WTC11 (cell line): ENCODE measurements around the gene PREB. TPM values are rescaled to one million over a fixed set of nuclear protein-coding genes. Genes with fewer than 3 reads are reported as not detected.

Source experiments
- ATAC-seq: fragments of 200-7000 bp; cut with Tn5 transposase; 2 replicates; pipeline ENCODE4 v1.10.0; 2021; ENCODE audit warnings: mild to moderate bottlenecking, moderate library complexity
- CTCF ChIA-PET: fragments of 300-600 bp; sonication (Branson Sonifier 250); formaldehyde crosslinking; loops from one replicate; lab custom pipeline; 2021; ENCODE audit warnings: antibody characterized with exemption; lab: Charles Lee
- POLR2A ChIA-PET: fragments of 350-600 bp; sonication (Branson Sonifier 250); formaldehyde crosslinking; loops from one replicate; lab custom pipeline; 2021; ENCODE audit warnings: antibody characterized with exemption; lab: Charles Lee
- DNase-seq: peaks from one replicate; pipeline ENCODE4 v3.0.0; 2021; ENCODE audit warnings: low spot score
- H3K27ac Mint-ChIP-seq: 2 replicates; pipeline ENCODE4 v1.8.0; 2021; ENCODE audit warnings: mixed read lengths
- H3K27me3 Mint-ChIP-seq: 2 replicates; pipeline ENCODE4 v1.8.0; 2021; ENCODE audit warnings: low read depth, mild to moderate bottlenecking, moderate library complexity, mixed read lengths
- H3K36me3 Mint-ChIP-seq: 2 replicates; pipeline ENCODE4 v1.8.0; 2021; ENCODE audit warnings: mixed read lengths
- H3K4me1 Mint-ChIP-seq: 2 replicates; pipeline ENCODE4 v1.8.0; 2022; ENCODE audit warnings: mixed read lengths
- H3K4me3 Mint-ChIP-seq: 2 replicates; pipeline ENCODE4 v1.8.0; 2021; ENCODE audit warnings: mild to moderate bottlenecking, moderate library complexity, mixed read lengths
- H3K9me3 Mint-ChIP-seq: 2 replicates; pipeline ENCODE4 v1.8.0; 2021; ENCODE audit warnings: mixed read lengths
- ATF6 ChIP-seq: sonication (generic); formaldehyde crosslinking; IDR thresholded peaks from 2 replicates; pipeline ENCODE4 v1.8.1; 2023; ENCODE audit warnings: mild to moderate bottlenecking, missing genetic modification reagents
- E2F1 ChIP-seq: sonication (generic); formaldehyde crosslinking; IDR thresholded peaks from 2 replicates; pipeline ENCODE4 v1.8.0; 2022; ENCODE audit warnings: mild to moderate bottlenecking, missing genetic modification reagents
- E2F5 ChIP-seq: sonication (generic); formaldehyde crosslinking; IDR thresholded peaks from 2 replicates; pipeline ENCODE4 v1.8.1; 2022; ENCODE audit warnings: mild to moderate bottlenecking, moderate library complexity, missing genetic modification reagents
- GRHL2 ChIP-seq: fragments of 250-450 bp; sonication (Bioruptor Pico); IDR thresholded peaks from 2 replicates; pipeline ENCODE4 v1.8.0; 2022; ENCODE audit warnings: mild to moderate bottlenecking, moderate library complexity; ENCODE audit not compliant: insufficient replicate concordance, severe bottlenecking
- JAZF1 ChIP-seq: fragments of 250-450 bp; sonication (Bioruptor Pico); IDR thresholded peaks from 2 replicates; pipeline ENCODE4 v1.9.0; 2021; ENCODE audit warnings: moderate library complexity, mild to moderate bottlenecking, inconsistent platforms
- KAT7 ChIP-seq: sonication (generic); formaldehyde crosslinking; IDR thresholded peaks from 2 replicates; pipeline ENCODE4 v1.8.1; 2023; ENCODE audit warnings: missing genetic modification reagents, mild to moderate bottlenecking, borderline replicate concordance
- MXD4 ChIP-seq: fragments of 250-450 bp; sonication (Bioruptor Pico); IDR thresholded peaks from 2 replicates; pipeline ENCODE4 v1.8.0; 2021; ENCODE audit warnings: mild to moderate bottlenecking, moderate library complexity, borderline replicate concordance
- NFE2L1 ChIP-seq: sonication (generic); formaldehyde crosslinking; IDR thresholded peaks from 2 replicates; pipeline ENCODE4 v1.8.1; 2023; ENCODE audit warnings: missing genetic modification reagents
- PRRX2 ChIP-seq: fragments of 250-450 bp; sonication (Bioruptor Pico); IDR thresholded peaks from 2 replicates; pipeline ENCODE4 v1.8.0; 2021; ENCODE audit warnings: mild to moderate bottlenecking
- RORB ChIP-seq: fragments of 250-450 bp; sonication (Bioruptor Pico); IDR thresholded peaks from 2 replicates; pipeline ENCODE4 v1.9.0; 2021; ENCODE audit warnings: mild to moderate bottlenecking
- TCF7 ChIP-seq: sonication (generic); formaldehyde crosslinking; IDR thresholded peaks from 2 replicates; pipeline ENCODE4 v1.8.0; 2022; ENCODE audit warnings: mild to moderate bottlenecking, low read depth, missing genetic modification reagents, moderate library complexity
- TEAD1 ChIP-seq: sonication (generic); formaldehyde crosslinking; IDR thresholded peaks from 2 replicates; pipeline ENCODE4 v1.8.0; 2022; ENCODE audit warnings: mild to moderate bottlenecking, missing genetic modification reagents
- TEAD4 ChIP-seq: sonication (generic); formaldehyde crosslinking; IDR thresholded peaks from 2 replicates; pipeline ENCODE4 v1.8.0; 2022; ENCODE audit warnings: mild to moderate bottlenecking, missing genetic modification reagents
- ZNF396 ChIP-seq: fragments of 250-450 bp; sonication (Bioruptor Pico); IDR thresholded peaks from 2 replicates; pipeline ENCODE4 v1.8.0; 2021; ENCODE audit warnings: mild to moderate bottlenecking, moderate library complexity, borderline replicate concordance
- ZSCAN18 ChIP-seq: fragments of 250-450 bp; sonication (Bioruptor Pico); IDR thresholded peaks from 2 replicates; pipeline ENCODE4 v2.1.2; 2022; ENCODE audit warnings: mild to moderate bottlenecking, moderate library complexity
- total RNA-seq: library from RNA; stranded (reverse); gene quantifications from 3 replicates; pipeline ENCODE4 v1.2.3, GENCODE V29; 2021
- TF ChIP-seq, protein P1 (sequence below): sonication (generic); formaldehyde crosslinking; IDR thresholded peaks from 2 replicates; pipeline ENCODE4 v1.8.1; 2022; ENCODE audit warnings: low read depth, missing genetic modification reagents, borderline replicate concordance
- TF ChIP-seq, protein P2 (sequence below): sonication (generic); formaldehyde crosslinking; IDR thresholded peaks from 2 replicates; pipeline ENCODE4 v1.8.0; 2023; ENCODE audit warnings: missing genetic modification reagents
- TF ChIP-seq, protein P3 (sequence below): sonication (generic); formaldehyde crosslinking; IDR thresholded peaks from 2 replicates; pipeline ENCODE4 v1.8.1; 2022; ENCODE audit warnings: mild to moderate bottlenecking, missing genetic modification reagents, moderate library complexity, borderline replicate concordance
- TF ChIP-seq, protein P4 (sequence below): fragments of 200-600 bp; IDR thresholded peaks from 2 replicates; pipeline ENCODE4 v1.8.0; 2022; ENCODE audit warnings: antibody characterized with exemption

Gene PREB
- total RNA-seq, 1 experiment from 2014 or later = 69.2 TPM

DNA sequence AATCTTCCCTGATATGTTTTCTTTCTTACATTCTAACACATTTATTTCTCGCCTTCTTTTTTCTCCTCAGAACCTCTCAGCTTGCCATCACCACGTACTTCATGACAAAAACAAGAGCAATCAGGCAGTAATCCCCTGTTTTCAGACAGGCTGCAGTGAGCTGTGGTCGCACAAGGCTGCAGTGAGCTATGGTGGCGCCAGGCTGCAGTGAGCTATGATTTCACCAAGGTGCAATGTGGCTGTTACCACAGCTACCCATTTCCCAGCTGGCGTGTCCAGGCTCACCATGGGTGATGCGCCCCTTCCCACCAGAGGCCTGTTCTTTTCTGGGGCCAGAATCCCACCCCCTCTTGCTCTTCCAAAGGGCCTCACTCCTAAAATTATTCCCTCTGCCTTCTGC, 40.2 kb upstream of the PREB start:
- no peaks in the 10 kb centered on the region for H3K4me1 Mint-ChIP-seq
- DNase-seq = no peak
- no peaks in the 10 kb centered on the region for H3K9me3 Mint-ChIP-seq
- ChIA-PET CTCF (interaction anchor here (0.6 to 2.4 kb wide), 8 partner anchors 11 to 127 kb away, joined by 3 to 18 read pairs (median 3); partner anchors contain the start of genes KHK and TRIM54), POLR2A (interaction anchor here (0.5 to 1.1 kb wide), 3 partner anchors 20 to 918 kb away, joined by 3 read pairs; no protein-coding TSS in a partner anchor)
- ATAC-seq = 0 out of 2 replicates have a peak, but pooled peaks have one; percentile 19
- peaks cover 9% of the 10 kb centered on the region for H3K27me3 Mint-ChIP-seq
- H3K4me3 Mint-ChIP-seq = no peak overlapping the region
- H3K27ac Mint-ChIP-seq = no peak overlapping the region
- TF ChIP-seq TEAD4 (CRISPR knock-in tag) = no peak
- TF ChIP-seq, protein P1, sequence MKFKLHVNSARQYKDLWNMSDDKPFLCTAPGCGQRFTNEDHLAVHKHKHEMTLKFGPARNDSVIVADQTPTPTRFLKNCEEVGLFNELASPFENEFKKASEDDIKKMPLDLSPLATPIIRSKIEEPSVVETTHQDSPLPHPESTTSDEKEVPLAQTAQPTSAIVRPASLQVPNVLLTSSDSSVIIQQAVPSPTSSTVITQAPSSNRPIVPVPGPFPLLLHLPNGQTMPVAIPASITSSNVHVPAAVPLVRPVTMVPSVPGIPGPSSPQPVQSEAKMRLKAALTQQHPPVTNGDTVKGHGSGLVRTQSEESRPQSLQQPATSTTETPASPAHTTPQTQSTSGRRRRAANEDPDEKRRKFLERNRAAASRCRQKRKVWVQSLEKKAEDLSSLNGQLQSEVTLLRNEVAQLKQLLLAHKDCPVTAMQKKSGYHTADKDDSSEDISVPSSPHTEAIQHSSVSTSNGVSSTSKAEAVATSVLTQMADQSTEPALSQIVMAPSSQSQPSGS (CRISPR knock-in tag) = no peak
- TF ChIP-seq ZSCAN18 (CRISPR knock-in tag) = no peak
- no peak for TF ChIP-seq RORB (CRISPR knock-in tag)
- no peak for TF ChIP-seq NFE2L1 (CRISPR knock-in tag)
- no peak for TF ChIP-seq ATF6 (CRISPR knock-in tag)
- no peak for TF ChIP-seq TCF7
- TF ChIP-seq, protein P2, sequence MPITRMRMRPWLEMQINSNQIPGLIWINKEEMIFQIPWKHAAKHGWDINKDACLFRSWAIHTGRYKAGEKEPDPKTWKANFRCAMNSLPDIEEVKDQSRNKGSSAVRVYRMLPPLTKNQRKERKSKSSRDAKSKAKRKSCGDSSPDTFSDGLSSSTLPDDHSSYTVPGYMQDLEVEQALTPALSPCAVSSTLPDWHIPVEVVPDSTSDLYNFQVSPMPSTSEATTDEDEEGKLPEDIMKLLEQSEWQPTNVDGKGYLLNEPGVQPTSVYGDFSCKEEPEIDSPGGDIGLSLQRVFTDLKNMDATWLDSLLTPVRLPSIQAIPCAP (CRISPR knock-in tag) = no peak
- no peak for TF ChIP-seq JAZF1 (CRISPR knock-in tag)
- no peak for TF ChIP-seq MXD4
- TF ChIP-seq E2F5 (CRISPR knock-in tag) = no peak
- TF ChIP-seq, protein P3, sequence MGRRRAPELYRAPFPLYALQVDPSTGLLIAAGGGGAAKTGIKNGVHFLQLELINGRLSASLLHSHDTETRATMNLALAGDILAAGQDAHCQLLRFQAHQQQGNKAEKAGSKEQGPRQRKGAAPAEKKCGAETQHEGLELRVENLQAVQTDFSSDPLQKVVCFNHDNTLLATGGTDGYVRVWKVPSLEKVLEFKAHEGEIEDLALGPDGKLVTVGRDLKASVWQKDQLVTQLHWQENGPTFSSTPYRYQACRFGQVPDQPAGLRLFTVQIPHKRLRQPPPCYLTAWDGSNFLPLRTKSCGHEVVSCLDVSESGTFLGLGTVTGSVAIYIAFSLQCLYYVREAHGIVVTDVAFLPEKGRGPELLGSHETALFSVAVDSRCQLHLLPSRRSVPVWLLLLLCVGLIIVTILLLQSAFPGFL (CRISPR knock-in tag) = no peak
- no peak for TF ChIP-seq KAT7 (CRISPR knock-in tag)
- TF ChIP-seq, protein P4, sequence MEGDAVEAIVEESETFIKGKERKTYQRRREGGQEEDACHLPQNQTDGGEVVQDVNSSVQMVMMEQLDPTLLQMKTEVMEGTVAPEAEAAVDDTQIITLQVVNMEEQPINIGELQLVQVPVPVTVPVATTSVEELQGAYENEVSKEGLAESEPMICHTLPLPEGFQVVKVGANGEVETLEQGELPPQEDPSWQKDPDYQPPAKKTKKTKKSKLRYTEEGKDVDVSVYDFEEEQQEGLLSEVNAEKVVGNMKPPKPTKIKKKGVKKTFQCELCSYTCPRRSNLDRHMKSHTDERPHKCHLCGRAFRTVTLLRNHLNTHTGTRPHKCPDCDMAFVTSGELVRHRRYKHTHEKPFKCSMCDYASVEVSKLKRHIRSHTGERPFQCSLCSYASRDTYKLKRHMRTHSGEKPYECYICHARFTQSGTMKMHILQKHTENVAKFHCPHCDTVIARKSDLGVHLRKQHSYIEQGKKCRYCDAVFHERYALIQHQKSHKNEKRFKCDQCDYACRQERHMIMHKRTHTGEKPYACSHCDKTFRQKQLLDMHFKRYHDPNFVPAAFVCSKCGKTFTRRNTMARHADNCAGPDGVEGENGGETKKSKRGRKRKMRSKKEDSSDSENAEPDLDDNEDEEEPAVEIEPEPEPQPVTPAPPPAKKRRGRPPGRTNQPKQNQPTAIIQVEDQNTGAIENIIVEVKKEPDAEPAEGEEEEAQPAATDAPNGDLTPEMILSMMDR = no peak
- no peak for TF ChIP-seq GRHL2 (CRISPR knock-in tag)
- no peak for TF ChIP-seq TEAD1
- no peak for TF ChIP-seq E2F1 (CRISPR knock-in tag)
- no peak for TF ChIP-seq ZNF396 (CRISPR knock-in tag)
- TF ChIP-seq PRRX2 (CRISPR knock-in tag) = no peak
- H3K36me3 Mint-ChIP-seq = no peaks in the 10 kb centered on the region
